Neural progenitor cell (in vitro differentiated cells): ENCODE results near the gene TIPARP.

Source experiments
- CTCF ChIP-seq: fragments of 200-600 bp; sonication (generic); IDR thresholded peaks from 2 replicates; pipeline ENCODE4 v1.5.1; 2017; ENCODE audit warnings: antibody characterized with exemption, mild to moderate bottlenecking
- EZH2 ChIP-seq: fragments of 200-600 bp; sonication (generic); IDR thresholded peaks from 2 replicates; pipeline ENCODE4 v1.6.1; 2017; ENCODE audit warnings: antibody characterized with exemption, mild to moderate bottlenecking, moderate library complexity

GRCh38 chr3:156732261-156732660 lies 57.9 kb downstream of the TIPARP start:
- TF ChIP-seq CTCF: no peak
- TF ChIP-seq EZH2: no peak
